Muscle of back (tissue), 11 donors: ENCODE measurements around the gene LIPE. TPM values are rescaled to one million over a fixed set of nuclear protein-coding genes. Genes with fewer than 3 reads are reported as not detected.
"Not testable (repeated sequence)": the region's sequence is repeated elsewhere in the genome, so short reads cannot be mapped to it uniquely, and the experiment has no call there.

ENCODE experiments used
- DNase-seq, 3 donors: peaks; one replicate each; pipeline versions ENCODE4 v3.0.0 to v3.0.0-alpha.2; 2013
- polyA plus RNA-seq, 10 donors: library from polyadenylated mRNA; unstranded; fragments of 120-200 nt; gene quantifications; one replicate each; pipeline ENCODE4 v1.2.1, GENCODE V29; 2013; ENCODE audit not compliant: insufficient read length in 10 of 10

LIPE gene
- polyA plus RNA-seq, 10 donors, result 5.4 to 12.1 (median 7.6) TPM

DNA sequence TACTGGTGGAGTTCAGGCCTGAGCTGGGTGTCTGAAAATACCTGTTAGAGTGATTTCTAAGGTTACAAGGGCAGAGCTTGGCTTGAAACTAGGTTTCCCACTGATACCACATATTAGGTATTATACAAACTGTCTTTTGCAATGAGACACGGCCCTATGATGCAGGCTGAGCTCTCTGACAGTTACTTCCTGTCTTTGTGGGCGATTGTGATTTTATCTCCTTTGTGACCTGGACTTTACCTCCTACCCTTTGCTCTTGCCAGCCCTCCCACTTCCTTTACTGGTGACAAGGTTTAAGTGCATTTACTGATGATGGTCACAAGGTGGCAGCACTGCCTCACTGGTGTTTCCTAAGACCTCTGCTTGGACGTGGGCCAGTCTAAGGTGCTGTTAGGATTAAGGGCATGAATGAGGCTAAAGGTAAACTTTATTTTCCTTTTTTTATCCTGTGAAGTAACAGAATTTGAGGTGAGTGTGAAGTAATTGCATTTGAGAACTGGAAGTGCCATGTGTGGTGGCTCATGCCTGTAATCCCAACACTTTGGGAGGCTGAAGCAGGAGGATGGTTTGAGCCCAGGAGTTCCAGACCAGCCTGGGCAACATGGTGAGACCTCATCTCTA lies 23.2 kb upstream of the LIPE start:
- peak; percentile 59 to 81 (median 79) for DNase-seq

- not testable (repeated sequence) for DNase-seq
Observed at GRCh38 chr19:42448306-42448705, 21.1 kb upstream of the LIPE start.

DNA sequence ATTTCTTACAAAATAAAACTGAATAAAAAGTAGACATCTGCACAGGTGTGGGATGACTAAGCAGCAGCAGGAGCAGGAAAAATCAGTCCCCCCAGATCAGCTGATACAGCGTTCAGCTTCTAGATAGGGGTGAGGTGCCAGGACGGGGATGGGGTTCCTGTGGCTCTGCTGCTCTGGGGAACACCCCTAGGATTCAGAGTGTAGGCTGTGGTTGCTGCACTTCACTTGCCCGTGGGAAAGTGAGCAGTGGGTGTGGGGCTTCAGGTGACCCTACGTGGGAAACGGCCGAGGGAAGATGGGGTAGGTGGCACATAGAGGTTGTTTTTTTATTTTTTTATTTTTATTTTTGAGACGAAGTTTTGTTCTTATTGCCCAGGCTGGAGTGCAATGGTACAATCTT lies 18.8 kb upstream of the LIPE start:
- no peak for DNase-seq

DNA sequence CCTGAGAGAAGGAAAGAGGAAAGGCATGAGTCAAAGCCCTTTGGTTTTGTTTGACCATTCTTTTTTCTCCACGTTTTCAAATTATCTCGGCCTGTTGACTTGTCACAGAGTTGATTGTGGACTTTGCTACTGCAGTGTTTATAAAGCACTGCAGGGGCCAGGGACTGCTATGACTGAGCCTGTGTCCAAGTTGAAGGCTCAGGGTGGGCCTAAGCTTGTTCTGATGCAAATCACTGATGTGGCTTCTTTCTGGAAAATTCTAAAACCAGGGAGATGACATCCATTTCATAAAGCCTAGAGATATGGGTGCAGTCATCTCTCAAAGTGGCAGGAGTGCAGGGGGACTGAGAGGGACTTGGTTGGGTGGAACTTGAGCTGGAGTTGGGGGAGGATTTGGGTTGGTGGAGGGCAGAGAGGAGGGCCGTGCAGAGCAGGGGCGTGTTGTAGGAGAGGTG lies 16.8 kb upstream of the LIPE start:
- DNase-seq, result no peak

GRCh38 chr19:42442833-42443232 lies 15.6 kb upstream of the LIPE start, which contains the start of gene CXCL17:
Gene CXCL17, minus strand, starts transcription at chr19:42442946. Its CDS starts 114 bp downstream, at chr19:42442832.
- no peak for DNase-seq

DNA sequence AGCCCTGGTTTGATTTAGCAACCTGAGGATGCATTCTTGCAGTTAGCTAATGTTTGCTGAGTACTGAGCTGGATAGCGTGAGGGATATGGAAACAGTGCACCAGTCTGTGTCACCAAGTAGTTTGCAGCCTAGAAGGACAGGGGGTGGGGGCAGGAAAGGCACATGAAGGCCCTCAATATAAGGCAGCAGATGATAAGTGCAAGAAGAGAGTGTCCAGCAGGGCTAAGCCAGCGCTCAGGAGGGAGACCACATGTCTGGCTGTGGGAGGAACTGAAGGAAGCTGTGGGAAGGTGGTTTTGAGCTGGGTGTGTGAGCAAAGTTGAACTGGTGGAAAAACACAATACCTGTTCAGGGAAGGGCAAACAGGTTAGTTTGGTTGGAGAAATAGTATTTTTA lies 13.9 kb upstream of the LIPE start:
- no peak for DNase-seq

DNA sequence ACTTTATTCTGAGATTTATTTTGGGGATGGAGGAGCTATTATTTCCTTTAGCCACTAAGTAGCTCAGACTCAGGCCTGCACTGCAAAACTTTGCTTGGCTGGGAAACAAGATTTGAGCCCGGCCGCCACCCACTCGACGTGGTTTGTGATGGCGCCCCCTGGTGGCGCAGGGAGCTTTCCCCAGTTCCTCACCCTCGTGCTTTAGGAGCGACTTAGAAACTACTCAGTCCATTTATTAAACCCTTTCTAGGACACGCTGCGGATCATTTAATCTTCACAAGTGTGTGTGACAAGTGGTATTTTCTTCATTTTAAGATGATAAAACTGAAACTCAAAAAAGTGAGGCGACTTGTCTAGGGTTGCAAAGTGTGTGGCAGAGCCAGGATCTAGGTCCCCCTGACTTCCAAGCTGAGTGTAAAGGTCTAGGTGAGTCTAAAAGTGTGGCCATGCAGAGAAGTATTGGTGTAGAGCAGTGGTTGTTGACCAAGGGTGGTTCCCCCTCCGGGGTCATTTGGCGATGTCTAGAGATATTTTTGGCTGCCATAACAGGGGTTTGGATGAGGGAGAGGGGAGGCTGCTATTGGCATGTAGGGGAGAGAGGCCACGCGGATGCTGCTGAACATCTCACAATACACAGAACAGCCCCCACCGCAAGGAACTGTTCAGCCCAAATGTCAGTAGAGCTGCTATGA lies 13.3 kb upstream of the LIPE start:
- DNase-seq, result peak; percentile 33 to 65 (median 59)

- DNase-seq, result peak in 2 of 3 donors; percentile 21 to 50
Observed at GRCh38 chr19:42436006-42436405, 8.8 kb upstream of the LIPE start.

GRCh38 chr19:42435316-42435715 lies 8.1 kb upstream of the LIPE start:
- DNase-seq, result no peak

GRCh38 chr19:42433503-42434260 lies 6.5 kb upstream of the LIPE start:
- peak; percentile 34 to 73 (median 63) for DNase-seq

GRCh38 chr19:42431486-42431885 lies 4.3 kb upstream of the LIPE start:
- no peak for DNase-seq

GRCh38 chr19:42428676-42429075 lies 1.5 kb upstream of the LIPE start:
- no peak for DNase-seq

- DNase-seq, result no peak
Observed at GRCh38 chr19:42426643-42427042, 545 bp downstream of the LIPE start.

- no peak for DNase-seq
Observed at GRCh38 chr19:42424712-42425131, 2.5 kb downstream of the LIPE start.

GRCh38 chr19:42424345-42424707 lies 2.9 kb downstream of the LIPE start:
- no peak for DNase-seq

GRCh38 chr19:42423462-42424344 lies 3.5 kb downstream of the LIPE start:
- peak; percentile 86 to 94 (median 89) for DNase-seq

- no peak for DNase-seq
Observed at GRCh38 chr19:42422901-42423461, 4.2 kb downstream of the LIPE start.

DNA sequence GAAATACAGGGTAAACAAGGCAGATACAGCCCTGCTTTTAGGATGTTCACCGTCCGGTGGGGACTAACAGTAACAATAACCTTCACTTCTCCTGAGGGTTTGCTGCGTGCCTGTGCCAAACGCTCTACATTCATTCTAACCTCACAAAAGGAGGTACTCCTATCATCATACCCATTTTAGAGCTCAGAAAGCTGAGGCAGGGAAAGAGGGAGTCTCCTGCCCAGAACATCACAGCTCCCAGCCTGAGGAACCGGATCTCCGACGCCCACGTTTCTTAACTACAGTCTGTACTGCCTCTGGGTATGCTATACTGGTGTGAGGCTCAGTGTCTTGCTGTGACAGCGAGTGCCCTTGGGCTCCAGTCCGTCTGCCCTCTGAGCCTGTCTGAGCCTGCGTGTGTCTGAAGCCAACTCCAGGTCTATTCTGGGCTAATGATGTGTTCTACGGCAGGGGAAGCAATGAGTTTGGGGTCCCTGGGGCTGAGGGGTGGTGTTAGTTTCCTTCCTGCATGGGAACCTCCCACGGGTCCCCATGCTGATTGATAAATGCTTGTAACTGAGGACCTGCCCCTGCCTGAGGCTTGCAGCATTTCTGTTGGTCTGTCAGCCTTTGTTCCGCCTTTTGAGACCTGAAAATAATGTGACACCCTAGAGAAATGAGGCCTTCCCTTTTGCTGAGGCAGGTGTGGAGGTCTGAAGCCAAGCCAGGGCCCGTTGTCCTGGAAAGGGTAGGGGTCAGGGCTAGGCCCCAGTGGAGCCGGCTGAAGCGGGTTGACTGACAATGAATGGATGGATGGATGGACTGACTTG lies 4.9 kb downstream of the LIPE start:
- DNase-seq, result peak in 1 of 3 donors; percentile 36

- DNase-seq, result no peak
Observed at GRCh38 chr19:42421591-42422031, 5.6 kb downstream of the LIPE start.

DNA sequence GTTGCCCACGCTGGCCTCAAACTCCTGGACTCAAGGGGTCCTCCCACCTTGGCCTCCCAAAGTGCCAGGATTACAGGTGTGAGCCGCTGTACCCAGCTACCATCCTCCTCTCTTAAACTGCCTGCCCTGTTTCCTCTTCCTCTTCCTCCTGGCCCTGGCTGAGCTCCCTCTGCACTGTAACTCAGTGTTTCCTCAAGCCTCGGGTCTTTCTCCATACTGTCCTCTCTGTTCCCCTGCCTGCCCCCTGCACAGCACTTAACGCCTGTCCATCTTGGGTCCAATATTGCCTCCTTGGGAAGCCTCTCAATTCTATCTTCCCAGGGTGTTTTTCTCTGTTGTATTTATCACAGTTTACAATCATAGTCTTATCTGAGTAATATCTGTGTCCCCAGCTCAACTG lies 6.1 kb downstream of the LIPE start:
- DNase-seq, result no peak
